ENCODE results near the gene MYH9.
"Not testable (repeated sequence)": the region's sequence is repeated elsewhere in the genome, so short reads cannot be mapped to it uniquely, and the experiment has no call there.

MYH9 gene

GRCh38 chr22:36387959-36388726 is at the start of gene MYH9:
MYH9 (minus strand) TSS chr22:36387967; CDS start chr22:36349236, 38,731 bp downstream.
- peak; percentile 100 for DNase-seq

DNA sequence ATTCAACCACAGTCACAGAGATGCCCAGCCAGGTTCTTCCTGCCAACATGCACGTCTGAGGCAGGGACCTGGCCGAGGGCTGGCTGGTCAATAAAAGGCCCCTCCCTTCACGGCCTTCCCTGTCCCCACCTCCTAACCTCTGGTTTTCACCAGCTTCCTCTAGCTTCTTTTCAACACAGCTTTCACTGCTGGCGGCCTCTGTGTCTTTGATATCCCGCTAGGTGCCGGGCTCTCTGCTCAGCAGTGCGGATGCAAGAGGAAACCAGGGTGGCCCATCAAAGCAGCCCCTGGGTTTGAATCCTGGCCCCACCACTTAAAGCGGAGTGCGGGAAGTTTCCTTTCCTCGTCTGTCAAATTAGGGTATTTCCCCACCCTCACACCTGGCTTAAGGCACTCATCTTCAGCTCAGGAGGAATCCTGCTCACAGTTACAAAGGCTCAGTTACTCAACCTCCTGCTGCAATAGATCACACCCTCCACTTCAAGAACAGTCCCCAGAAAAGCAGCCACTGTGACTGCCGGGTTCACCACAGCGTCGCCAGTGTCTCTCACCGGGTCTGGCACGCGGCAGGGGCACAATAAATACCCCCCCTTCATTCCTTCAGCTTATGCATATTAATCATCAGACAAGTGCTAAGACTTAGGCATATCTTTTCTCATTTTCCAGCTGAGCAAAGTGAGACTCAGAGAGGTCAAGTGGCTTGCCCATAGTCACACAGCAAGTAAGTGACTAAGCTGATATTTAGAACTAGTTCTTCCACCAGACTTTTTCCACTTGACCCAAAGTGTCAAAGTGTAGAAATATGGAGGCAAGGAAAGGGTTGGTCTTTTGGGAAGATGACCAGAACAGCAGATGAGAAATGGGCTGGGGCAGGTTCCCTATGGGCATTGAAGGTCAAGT is 48.0 kb upstream of the MYH9 start:
- peak; percentile 79 for DNase-seq

DNA sequence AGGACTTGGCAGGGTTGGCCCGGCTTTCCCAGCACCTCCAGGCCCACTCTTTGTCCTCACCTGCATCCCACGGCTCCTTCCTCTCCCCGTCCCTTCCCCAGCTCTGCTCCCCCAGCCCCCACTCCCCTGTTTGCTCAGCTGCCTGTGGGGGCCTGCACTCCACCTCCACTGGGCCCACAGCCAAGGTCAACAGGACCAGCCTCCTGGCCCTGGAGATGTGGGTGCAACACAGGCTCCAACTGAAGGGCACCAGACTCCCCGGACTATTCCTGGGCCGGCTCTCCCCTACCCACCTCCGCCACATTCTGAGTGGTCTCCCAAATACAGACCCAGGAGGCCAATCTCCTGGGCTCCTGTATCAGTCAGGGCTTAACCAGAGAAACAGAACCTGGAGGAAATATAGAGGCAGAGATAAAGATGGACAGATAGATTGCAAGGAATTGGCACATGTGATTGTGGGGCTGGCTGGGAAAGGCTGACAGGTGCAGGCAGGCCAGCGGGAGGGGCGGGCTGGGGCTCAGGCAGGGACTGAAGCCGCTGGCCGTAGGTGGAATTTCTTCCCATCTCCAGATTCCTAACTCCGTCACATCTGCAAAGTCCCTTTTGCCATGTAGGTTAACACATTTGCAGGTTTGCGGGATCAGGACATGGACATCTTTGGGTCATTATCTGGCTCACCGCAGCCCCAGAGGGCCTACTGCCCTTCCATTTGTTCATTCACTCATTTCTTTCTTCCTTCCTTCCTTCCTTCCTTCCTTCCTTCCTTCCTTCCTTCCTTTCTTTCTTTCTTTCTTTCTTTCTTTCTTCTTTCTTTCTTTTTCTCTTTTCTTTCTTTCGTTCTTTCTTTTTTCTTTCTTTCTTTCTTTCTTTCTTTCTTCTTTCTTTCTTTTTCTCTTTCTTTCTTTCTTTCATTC is 45.8 kb upstream of the MYH9 start:
- no peak for DNase-seq

- DNase-seq: no peak
Observed at GRCh38 chr22:36432592-36433317, 45.0 kb upstream of the MYH9 start.

DNA sequence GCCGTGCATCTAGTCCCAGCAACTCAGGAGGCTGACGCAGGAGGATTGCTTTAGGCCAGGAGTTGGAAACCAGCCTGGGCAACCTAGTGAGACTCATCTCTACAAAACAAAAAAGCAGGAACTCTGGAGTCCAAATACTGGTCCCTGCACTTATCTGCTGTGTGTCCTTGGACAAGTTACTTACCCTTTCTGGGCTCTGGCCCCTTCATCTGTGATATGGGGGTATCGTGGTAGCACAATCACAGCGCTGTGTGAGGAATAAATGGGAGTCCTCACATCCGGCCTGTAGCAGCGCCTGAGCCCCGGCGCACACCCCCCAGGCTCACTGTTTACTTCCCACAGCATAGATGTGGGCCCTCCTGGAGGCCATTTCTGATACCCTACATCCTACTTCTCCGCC is 44.2 kb upstream of the MYH9 start:
- no peak for DNase-seq

DNA sequence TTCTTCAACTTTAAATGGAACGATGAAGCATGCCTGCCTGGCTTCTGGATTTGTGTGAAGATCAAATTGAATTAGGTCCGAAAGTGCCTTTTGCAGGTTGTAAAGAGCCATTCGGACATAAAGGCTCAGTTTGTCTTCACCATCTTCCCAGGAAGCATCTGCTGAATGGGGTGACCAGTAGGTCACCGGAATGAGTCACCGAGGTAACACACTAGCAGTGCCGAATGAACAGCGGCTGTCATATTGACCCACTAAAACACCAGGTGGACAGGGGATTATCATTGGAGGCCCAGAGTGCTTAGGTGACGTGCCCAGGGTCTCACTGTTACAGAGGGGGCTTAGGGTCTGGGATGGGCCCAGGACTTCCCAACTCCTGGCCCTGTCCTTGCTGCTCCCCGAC is 43.1 kb upstream of the MYH9 start:
- DNase-seq: no peak

DNA sequence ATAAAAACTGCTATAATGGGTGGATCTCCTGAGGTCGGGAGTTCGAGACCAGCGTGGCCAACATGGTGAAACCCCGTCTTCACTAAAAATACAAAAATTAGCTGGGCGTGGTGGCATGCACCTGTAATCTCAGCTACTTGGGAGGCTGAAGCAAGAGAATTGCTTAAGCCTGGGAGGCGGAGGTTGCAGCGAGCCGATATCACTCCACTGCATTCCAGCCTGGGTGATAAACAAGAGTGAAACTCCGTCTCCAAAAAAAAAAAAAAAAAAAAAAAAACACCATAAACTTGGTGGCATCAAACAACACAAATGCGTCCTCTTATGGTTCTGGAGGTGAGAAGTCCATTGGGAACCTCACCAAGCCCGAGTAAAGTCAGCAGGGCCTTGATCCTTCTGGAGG is 40.2 kb upstream of the MYH9 start:
- not testable (repeated sequence) for DNase-seq

DNA sequence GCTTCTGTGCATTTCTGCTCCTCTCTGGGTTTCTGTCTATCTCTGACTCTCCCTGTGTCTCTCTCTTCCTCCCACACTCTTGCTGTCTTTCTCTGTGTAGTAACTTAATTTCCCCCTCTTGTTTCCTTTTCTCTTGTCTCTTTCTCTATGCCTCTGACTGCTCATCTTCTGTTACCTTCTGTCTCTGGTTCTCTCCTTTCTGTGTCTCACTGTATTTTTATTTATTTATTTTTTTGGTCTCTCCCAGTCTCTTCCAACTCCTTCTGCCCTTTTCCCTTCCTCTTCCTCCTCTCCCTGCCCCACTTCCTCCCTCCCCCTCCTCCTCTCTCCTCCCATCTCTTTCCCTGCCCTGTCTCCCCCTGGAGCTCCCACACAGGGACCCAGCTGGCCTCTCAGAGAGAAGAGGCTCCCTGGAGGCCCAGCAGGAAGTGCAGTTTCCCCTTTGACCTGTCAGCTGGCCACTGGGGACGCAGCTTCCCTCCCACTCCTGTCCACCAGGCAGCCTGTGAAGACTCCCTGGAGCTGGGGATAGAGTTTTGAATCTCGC is 38.3 kb upstream of the MYH9 start:
- DNase-seq: no peak

DNA sequence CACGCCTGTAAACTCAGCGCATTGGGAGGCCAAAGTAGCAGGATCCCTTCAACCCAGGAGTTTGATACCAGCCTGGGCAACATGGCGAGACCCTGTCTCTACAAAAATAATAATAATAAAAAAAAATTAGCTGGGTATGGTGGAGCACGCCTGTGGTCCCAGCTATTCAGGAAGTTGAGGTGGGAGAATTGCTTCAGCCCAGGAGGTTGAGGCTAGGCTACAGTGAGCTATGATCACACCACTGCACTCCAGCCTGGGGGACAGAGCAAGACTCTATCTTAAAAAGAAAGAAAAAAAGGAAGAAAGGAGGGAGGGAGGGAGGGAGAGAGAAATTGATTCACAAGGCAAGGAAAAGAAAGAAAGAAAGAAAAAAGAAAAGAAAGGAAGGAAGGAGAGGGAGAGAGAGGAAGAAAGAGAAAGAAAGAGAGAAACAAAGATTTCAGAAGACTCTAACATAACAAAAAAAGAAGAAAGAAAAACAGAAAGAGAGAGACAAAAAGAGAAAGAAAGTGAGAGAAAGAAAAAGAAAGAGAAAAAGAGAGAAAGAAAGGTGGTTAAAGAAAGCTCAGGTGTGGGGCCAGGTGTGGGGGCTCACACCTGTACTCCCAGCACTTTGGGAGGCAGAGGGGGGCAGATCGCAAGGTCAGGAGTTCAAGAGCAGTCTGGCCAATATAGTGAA is 37.3 kb upstream of the MYH9 start:
- DNase-seq: no peak

GRCh38 chr22:36424466-36424865 is 36.7 kb upstream of the MYH9 start:
- DNase-seq: not testable (repeated sequence)

DNA sequence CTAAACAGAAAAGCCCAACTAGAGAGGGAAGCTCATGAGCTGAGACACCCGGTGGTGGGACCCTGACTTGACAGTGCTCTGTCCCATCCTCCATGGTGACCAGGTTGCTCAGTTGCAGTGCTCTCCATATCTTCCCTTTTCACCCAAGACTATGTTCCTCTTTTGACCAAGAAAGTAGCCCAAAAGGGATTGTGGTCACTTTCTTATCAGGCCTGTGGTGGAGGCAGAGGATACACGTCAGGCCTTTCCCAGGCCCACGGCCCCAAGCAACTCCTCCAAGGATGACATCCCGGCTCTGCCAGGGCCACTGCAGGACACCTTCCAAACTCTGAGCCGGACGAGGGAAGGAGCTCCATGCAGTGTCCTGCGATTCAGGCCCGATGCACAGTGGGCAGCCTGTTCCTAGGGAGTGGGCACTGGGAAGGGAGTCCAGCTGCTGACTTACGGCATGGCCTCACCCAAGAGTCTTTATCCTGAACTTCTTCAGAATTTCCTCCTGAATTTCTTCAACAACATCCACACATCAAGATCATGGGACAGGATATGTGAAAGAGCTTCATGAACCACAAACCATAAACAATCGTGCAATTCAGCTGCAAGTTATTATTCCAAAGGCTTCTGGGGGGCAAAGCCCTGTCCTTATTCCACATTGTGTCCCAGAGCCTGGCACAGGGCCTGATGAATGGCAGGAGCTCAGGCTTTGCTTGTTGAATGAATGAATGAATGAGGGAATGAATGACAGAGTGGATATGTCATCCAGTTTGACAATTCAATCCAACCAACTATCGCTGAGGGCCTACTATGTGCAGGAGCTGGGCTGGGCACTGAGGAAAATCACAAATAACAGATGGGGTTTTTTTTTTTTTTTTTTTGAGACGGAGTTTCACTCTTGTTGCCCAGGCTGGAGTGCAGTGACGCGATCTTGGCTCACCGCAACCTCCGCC is 36.0 kb upstream of the MYH9 start:
- no peak for DNase-seq

DNA sequence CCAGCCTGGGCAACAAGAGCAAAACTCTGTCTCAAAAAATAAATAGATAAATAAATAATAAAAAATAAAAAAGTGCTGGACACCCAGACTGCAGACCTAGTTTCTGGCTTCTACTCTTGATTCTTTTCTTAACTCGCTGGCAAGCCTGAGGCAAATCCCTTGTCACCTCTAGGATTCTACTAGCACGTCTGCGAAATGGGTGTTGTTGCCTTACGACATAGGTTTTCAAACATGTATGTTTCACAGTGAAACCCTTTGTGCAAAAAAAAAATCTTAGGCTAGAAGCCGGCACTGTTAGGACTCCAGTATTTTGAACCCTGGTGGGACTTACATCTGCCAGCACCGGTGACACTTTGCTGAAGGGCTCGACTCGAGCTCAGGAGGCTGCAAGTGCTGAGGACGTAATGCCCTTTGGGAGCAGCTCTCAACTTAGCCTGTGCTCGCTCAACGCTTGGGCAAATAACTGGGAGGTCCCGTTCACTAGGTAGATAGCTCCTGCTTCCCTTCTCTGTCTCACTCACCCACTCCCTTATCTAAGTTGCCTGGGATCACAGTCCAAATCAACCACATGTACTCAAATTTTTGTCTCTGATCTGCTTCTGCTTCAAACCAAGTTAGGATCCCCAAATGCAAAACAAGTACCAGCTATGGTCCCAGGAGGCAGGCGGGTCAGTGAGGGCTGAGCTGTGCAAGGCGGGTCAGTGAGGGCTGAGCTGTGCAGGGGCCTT is 34.7 kb upstream of the MYH9 start:
- DNase-seq: no peak

GRCh38 chr22:36419912-36420882 is 32.4 kb upstream of the MYH9 start:
- no peak for DNase-seq

GRCh38 chr22:36419177-36419911 is 31.6 kb upstream of the MYH9 start:
- DNase-seq: no peak

DNA sequence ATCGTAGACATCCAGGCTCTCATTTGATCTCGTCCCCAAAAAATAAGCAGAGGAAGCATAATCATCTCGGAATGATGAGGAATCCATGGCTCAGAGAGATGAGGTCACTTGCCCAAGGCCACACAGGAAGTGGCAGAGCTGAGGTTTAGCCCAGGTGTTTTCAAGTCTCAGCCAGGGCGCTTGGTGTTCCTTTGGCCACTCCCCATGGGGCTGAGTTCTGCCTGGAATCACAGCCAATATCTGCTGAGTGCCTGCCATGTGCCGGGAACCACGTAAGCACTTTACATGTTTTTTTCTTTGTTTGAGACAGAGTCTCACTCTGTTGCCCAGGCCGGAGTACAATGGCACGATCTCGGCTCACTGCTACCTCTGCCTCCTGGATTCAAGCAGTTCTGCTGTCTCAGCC is 29.5 kb upstream of the MYH9 start:
- DNase-seq: no peak

DNA sequence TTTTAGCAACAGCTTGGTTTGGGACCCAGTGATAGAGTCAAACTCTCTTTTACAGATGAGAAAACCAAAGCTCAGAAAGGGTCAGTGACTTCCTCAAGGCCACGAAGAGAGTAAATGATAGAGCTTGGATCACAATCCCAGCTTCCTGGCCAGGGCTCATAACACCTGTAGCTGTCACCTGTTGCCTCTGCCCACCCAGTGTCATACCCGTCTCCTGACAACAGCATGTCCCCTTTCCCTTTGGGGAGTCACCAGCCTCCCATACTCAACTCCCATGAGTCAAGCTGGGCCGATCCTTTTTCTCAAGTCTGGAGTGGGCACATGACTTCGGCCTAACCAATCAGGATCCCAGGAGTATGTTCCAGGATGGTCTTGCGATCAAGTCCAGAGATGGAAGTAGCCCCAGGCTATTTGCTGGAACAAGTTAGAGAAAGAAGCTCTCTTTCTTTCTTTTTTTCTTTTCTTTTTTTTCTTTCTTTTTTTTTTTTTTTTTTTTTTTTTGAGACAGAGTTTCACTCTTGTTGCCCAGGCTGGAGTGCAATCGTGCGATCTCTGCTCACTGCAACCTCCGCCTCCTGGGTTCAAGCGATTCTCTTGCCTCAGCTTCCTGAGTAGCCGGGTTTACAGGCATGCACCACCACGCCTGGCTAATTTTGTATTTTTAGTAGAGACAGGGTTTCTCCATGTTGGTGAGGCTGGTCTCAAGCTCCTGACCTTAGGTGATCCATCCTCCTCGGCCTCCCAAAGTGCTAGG is 27.8 kb upstream of the MYH9 start:
- DNase-seq: no peak

Measured in CD4-positive, alpha-beta T cell treated with Interleukin-6 for 4 hours (primary cell).